NCI-H1417 (cell line): ENCODE measurements around the gene ADPRH.
"Not testable (repeated sequence)": the region's sequence is repeated elsewhere in the genome, so short reads cannot be mapped to it uniquely, and the experiment has no call there.

Experiments
- DNase-seq, 3 experiments: peaks; one replicate each; lab custom pipeline; 2025; lab: John Stamatoyannopoulos, UW

ADPRH gene

GRCh38 chr3:119559441-119559963 lies 19.8 kb upstream of the ADPRH start, which contains the start of gene CD80:
Gene CD80, minus strand, starts transcription at chr3:119559614. Its CDS starts 1,886 bp downstream, at chr3:119557728.
- DNase-seq = peak in 1 of 3 experiments; percentile 6

DNA sequence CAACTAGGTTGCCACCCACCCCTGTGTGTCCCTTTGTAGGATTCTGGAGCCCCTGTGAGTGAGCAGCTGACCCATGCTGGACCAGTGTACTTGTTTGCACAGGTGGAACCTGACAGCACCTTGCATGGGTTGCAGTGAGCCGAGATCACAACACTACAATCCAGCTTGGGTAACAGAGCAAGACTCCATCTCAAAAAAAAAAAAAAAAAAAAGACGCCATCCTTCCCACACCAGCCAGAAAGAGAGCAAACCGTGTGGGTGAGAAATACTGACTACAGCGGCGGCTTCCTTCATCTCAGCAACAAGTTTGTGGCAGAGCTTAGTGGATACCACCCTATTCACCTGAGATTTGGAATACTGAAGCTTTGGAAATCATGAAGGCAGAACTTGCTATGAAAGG lies 19.1 kb upstream of the ADPRH start:
- DNase-seq = no peak

DNA sequence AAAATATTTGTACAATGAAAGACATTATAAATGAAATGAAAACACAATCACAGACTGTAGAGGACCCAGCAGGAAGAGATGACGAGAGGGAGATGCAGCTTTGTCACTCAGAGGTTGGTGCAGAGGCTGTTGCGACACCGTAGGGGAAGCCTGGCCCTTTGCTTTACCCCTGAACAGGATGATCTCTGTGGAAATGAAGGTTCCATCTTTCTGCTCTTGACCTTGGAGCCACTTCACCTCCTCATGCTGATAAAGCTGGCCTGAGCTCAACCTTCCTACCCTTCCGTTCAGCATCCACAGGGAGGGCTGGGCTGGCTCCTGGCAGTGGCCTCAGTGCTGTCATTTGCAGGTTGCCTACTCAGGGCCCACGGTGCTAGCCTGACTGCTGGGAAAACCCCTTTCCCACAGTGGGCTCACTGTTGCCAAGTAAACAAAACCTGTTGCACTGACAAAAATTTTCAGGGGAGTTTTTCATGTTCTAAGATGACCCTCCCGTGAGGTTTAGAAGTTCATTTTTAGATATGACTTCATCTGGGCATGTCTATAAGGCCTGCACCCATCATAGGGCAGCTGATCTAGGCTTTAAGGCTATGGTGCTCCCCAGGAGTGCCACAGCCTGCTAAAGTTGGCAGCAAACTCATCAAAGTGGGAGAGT lies 16.9 kb upstream of the ADPRH start:
- no peak for DNase-seq

DNA sequence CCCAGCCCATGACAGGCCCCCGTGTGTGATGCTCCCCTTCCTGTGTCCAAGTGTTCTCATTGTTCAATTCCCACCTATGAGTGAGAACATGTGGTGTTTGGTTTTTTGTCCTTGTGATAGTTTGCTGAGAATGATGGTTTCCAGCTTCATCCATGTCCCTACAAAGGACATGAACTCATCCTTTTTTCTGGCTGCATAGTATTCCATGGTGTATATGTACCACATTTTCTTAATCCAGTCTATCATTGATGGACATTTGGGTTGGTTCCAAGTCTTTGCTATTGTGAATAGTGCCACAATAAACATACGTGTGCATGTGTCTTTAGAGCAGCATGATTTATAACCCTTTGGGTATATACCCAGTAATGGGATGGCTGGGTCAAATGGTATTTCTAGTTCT lies 16.0 kb upstream of the ADPRH start:
- DNase-seq = not testable (repeated sequence)

DNA sequence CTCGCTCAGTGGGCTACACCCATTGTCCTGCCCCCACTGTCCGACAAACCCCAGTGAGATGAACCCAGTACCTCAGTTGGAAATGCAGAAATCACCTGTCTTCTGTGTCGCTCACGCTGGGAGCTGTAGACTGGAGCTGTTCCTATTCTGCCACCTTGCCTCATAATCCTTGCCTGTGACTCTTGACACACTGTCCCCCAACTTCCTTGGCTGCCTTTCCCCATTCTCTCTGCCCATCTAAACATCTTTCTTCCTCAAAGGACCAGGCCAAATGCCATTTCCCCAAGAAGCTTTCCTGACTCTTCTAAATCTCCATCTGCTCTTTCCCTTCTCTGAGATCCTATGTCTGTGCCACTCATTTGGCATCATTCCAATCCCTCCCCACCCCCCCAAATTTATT lies 10.1 kb upstream of the ADPRH start:
- DNase-seq = no peak

- no peak for DNase-seq
Measured at GRCh38 chr3:119570229-119570628, 9.1 kb upstream of the ADPRH start.

DNA sequence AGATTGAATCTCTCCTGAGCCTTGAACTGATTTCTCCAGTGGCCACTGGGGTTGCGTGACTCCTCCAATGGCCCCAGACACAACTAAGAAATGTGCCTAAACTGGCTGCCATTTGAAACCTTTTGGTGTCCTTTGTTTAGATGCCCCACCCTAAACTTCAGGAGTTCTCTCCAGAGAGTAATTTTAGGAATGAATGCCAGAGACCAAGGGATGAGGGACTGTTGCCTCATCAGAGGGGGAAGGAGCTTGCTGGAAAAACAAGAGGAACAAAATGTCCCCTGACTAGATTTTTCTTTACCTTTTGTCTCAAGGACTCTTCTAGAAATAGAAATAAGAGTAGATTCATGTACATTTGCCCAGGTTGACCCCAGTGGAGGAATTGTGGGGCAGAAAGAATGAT lies 8.1 kb upstream of the ADPRH start:
- no peak for DNase-seq

GRCh38 chr3:119571688-119572087 lies 7.6 kb upstream of the ADPRH start:
- no peak for DNase-seq

- DNase-seq = no peak
Measured at GRCh38 chr3:119575507-119575906, 3.8 kb upstream of the ADPRH start.

DNA sequence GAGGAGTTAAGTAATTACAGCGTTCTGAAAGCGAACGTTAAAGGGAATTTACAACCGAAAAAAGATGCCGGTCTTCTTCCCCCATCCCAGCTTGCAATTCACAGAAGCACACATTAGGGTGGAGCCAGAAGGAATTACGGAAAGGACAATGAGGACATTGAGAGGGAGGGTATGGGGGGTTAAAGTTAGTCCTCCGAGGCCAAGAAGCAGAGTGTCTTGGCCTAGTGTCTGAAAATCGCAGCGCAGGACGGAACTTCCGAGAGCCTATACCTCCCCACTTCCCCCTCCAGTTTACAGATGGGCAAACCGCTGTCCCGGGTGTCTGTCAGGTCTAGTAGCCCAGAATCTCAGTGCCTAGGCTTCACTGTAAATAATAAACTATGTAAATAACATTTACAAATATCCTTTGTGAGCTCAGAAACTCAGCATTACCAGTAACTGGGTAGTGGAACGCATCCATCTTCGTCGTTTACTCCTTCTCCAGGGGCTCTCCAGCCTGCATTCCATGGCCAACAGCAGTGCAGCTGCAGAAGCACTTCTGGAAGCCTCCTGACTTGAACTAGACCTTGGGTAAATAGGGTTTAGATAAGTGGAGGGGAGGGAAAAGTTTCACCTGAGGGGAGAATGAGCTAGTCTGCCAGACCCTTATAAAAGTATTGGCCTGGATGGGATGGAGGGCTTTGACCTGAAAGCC lies 922 bp downstream of the ADPRH start:
- DNase-seq = no peak

- DNase-seq = no peak
Measured at GRCh38 chr3:119582178-119582577, 2.9 kb downstream of the ADPRH start.

GRCh38 chr3:119585208-119585607 lies 5.9 kb downstream of the ADPRH start:
- no peak for DNase-seq

- no peak for DNase-seq
Measured at GRCh38 chr3:119585856-119586570, 6.7 kb downstream of the ADPRH start.

DNA sequence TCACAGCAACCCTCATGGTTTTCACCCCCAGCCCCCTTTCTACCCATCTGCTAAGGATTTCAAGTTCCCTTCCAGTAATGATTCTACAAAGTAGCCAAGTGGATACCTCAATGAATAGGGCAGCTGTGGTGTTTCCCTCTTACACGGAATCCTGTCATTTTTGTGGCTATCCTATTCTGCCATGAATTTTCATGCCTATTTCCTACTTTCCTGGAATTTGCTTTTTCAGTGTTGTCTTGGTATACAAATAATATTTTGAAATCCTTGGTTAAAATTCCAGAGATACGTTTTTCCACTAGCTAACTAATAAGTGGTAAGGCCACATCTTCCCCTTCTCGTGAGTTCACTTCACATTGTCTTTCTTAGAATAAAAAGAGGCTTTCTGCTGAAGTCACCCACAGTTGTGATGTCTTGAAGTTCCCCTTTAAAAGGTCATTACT lies 7.5 kb downstream of the ADPRH start:
- no peak for DNase-seq

- DNase-seq = peak in 1 of 3 experiments; percentile 4
Measured at GRCh38 chr3:119588112-119588511, 8.8 kb downstream of the ADPRH start.

DNA sequence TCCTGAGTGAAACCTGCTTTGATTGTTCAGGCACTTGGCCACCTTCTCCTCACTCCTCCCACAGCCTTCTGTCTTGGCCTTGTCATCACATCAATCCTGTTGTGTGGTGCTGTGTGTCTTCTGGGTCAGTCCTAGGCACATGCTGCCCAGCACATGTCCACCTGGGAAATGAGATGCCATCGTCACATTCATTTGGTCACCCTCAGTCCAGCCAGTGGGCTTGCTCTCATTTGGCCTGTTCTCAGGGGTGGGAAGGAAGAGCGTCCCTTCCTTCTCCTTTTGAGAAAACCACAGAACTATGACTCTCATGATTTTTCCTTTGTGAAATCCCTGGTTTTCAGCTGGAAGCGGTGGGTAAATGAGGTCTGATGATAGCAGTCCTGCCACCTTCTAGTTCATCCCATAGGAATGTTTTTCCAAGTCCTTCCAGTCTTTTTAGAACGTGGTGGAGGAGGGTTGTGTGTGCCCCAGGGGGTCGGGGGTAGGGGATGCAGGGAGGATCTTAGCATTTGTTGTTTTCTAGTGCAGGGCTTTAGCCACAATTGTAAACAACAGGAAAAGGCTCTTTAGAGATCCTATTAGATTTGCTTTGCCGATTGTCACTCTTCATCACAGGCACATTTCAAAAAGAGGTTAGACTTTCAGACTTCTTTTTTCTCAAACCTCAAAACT lies 9.9 kb downstream of the ADPRH start:
- no peak for DNase-seq

DNA sequence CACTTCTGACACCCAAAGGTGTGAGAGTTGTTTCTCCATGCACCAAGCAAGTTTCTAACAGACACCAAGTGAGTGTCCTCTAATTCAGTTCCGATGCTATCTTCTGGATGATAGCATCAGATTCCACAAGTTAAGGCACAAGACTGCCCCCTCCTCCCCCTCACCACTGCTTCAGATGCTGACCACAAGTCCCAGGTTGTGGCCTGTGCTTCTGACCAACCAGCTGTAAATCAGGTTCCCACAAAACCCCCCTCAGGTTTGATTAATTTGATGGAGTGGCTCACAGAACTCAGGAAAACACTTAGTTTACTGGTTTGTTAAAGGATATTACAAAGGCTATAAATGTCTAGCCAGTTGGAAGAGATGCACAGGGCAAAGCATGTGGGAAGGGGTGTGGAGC lies 11.4 kb downstream of the ADPRH start:
- no peak for DNase-seq

DNA sequence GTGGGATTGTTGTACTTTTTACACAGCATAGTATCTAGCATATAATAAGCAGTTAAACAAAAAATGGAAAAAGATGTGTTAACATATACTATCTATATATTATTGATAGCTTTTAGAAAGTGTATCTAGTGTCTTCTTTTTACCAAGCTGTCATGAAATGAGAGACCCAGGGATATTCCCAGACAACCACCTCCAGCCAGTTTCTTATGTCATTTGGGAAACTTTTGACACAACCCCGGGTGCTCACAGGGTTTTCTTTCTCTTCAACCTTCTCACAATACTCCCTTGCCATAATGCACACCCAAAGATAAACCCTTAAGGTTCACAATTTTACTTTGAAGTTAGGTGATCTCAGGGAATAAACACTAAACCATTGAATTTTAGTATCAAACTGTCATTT lies 13.6 kb downstream of the ADPRH start:
- no peak for DNase-seq

GRCh38 chr3:119594066-119594465 lies 14.8 kb downstream of the ADPRH start:
- no peak for DNase-seq

DNA sequence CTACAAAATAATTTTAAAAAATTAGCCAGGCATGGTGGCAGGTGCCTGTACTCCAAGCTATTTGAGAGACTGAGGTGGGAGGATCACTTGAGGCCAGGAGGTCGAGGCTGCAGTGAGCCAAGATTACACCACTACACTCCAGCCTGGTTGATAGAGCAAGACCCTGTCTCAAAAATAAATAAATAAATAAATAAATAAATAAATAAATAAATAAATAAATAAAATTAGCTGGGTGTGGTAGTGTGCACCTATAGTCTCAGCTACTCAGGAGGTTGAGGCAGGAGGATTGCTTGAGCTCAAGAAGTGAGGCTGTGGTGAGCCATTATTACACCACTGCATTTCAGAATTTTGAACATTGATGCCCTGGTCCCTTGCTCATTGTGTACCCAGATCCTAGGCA lies 15.6 kb downstream of the ADPRH start:
- not testable (repeated sequence) for DNase-seq

DNA sequence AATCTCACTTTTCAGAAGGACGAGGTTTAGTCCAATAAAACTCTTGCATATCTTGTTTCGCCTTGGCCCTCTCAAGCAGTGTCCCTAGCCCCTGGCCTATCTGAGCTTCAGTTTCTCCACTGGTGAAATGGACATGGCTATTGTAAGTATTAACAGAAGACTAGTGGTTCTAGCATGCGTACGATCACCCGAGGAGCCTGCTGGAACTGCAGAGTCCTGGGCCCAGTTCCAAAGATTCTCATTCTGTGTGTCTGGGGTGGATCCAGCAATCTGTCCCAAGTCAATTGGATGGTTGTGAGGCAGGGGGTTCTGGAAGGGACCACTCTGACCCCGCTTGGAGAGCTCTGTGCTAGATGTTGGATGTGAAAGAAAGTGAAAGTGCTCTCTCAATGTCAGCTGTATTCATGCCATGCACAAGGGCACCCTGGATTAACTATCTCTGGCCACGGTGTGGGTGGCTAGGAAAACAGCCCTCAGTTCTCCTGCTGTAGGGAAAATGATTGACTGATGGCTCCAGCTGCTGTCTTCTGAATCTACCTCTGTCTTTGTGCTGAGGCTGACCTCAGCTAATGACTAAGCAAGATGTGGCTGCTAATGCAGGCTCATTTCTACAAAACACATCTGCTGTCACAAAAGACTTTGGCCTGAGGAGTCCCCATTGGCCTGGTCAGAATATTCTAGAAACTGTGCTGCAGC lies 16.5 kb downstream of the ADPRH start:
- no peak for DNase-seq

DNA sequence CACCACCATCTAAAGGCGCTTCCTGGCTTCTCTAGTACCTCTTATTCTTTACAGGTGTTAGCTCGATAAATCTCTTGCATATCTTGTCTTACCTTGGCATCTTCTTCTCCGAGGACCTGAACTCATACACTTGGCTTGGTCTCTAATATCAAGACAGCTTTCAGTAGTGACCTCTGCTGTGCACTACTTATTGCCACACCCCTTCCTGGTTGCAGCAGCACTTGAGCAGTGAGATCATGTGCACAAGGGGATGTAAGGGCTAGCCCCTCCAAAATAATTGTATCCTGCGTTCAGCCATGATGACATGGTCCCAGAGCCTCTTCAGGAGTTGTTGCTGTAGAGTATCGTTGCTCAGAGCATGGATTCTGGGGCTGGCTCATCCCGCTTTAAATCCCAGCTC lies 17.1 kb downstream of the ADPRH start:
- DNase-seq = no peak
